WTC11 (cell line): ENCODE measurements around the gene PMS1.

Experiments used
- CBFB ChIP-seq: sonication (generic); formaldehyde crosslinking; IDR thresholded peaks from 2 replicates; pipeline ENCODE4 v1.8.1; 2022; ENCODE audit warnings: mild to moderate bottlenecking, low read depth, missing genetic modification reagents
- TF ChIP-seq, protein P1 (sequence below): fragments of 200-600 bp; IDR thresholded peaks from 2 replicates; pipeline ENCODE4 v1.8.0; 2022; ENCODE audit warnings: antibody characterized with exemption

DNA sequence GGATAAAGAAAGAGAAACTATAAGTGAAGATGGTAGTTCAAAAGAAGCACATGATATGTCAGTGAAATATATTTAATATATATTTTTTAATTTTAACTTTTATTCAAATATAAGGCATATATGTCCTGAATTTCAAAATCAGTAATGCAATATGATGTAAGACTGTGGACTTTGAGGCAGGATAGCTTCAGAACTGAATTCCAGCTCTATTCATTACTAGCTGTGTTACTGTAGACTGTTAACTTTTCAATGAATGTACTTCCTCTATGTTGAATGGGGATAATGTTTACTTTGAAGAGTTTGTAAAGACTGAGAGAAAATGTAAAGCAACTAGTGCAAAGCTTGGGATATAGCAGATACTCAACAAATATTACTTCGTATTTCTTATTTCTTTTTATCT, 112.6 kb downstream of the PMS1 start:
- TF ChIP-seq, protein P1, sequence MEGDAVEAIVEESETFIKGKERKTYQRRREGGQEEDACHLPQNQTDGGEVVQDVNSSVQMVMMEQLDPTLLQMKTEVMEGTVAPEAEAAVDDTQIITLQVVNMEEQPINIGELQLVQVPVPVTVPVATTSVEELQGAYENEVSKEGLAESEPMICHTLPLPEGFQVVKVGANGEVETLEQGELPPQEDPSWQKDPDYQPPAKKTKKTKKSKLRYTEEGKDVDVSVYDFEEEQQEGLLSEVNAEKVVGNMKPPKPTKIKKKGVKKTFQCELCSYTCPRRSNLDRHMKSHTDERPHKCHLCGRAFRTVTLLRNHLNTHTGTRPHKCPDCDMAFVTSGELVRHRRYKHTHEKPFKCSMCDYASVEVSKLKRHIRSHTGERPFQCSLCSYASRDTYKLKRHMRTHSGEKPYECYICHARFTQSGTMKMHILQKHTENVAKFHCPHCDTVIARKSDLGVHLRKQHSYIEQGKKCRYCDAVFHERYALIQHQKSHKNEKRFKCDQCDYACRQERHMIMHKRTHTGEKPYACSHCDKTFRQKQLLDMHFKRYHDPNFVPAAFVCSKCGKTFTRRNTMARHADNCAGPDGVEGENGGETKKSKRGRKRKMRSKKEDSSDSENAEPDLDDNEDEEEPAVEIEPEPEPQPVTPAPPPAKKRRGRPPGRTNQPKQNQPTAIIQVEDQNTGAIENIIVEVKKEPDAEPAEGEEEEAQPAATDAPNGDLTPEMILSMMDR: no peak
- TF ChIP-seq CBFB (CRISPR knock-in tag): no peak
